H1 (cell line): ENCODE data around the gene CPXM2. TPM values are rescaled to one million over a fixed set of nuclear protein-coding genes. Genes with fewer than 3 reads are reported as not detected.

Source experiments
- CTCF ChIA-PET: fragments of 300-600 bp; sonication (Branson Sonifier 250); formaldehyde crosslinking; loops from one replicate; lab custom pipeline; 2021; ENCODE audit not compliant: partially characterized antibody; lab: Charles Lee
- POLR2A ChIA-PET: fragments of 300-600 bp; sonication (Branson Sonifier 250); formaldehyde crosslinking; loops from one replicate; lab custom pipeline; 2021; ENCODE audit warnings: inconsistent platforms; ENCODE audit not compliant: partially characterized antibody; lab: Charles Lee
- DNase-seq, 2 experiments: peaks; one replicate each; pipeline versions ENCODE4 v3.0.0 to v3.0.0-alpha.2; 2010 to 2022; ENCODE audit warnings: low spot score in 2 of 2, low read depth in 1 of 2, mixed read lengths in 1 of 2
- FAIRE-seq: peaks from 2 replicates; lab custom pipeline; 2011; peaks lifted over from hg19 to GRCh38; lab: Jason Lieb, UNC
- H2AFZ ChIP-seq: 2 replicates; pipeline ENCODE4 v1.8.1; 2012; ENCODE audit warnings: low read length, inconsistent platforms
- H2AK5ac ChIP-seq: 2 replicates; pipeline ENCODE4 v1.6.1; 2013; ENCODE audit warnings: low read depth, low read length
- H2BK120ac ChIP-seq: replicated peaks from 2 replicates; pipeline ENCODE3; 2013; ENCODE audit warnings: low read depth, low read length, inconsistent platforms
- H2BK12ac ChIP-seq: 2 replicates; pipeline ENCODE4 v1.6.1; 2013; ENCODE audit warnings: low read depth, low read length
- H2BK15ac ChIP-seq: 2 replicates; pipeline ENCODE4 v1.6.1; 2013; ENCODE audit warnings: low read length
- H2BK20ac ChIP-seq: 2 replicates; pipeline ENCODE4 v1.6.1; 2013; ENCODE audit warnings: low read length
- H2BK5ac ChIP-seq: 2 replicates; pipeline ENCODE4 v1.6.1; 2013; ENCODE audit warnings: low read depth, low read length
- H3K14ac ChIP-seq: 2 replicates; pipeline ENCODE4 v1.6.1; 2013; ENCODE audit warnings: inconsistent platforms; ENCODE audit not compliant: insufficient read length
- H3K18ac ChIP-seq: 2 replicates; pipeline ENCODE4 v1.6.1; 2013; ENCODE audit warnings: low read length; ENCODE audit errors: extremely low read depth
- H3K23ac ChIP-seq: 2 replicates; pipeline ENCODE4 v1.6.1; 2013; ENCODE audit warnings: inconsistent platforms; ENCODE audit not compliant: insufficient read length
- H3K23me2 ChIP-seq: 2 replicates; pipeline ENCODE4 v1.6.1; 2013; ENCODE audit warnings: low read depth, low read length
- H3K27ac ChIP-seq: 2 replicates; pipeline ENCODE4 v1.6.1; 2011; ENCODE audit warnings: low read depth, low read length, inconsistent platforms
- H3K27me3 ChIP-seq, 4 experiments: replicated peaks in 1 of 4; 1 replicate in 1 of 4; 2 replicates in 3 of 4; pipeline versions ENCODE4 v1.6.1 to v1.8.1; 2011 to 2013; ENCODE audit warnings: low read length in 3 of 4, mild to moderate bottlenecking in 3 of 4, inconsistent platforms in 2 of 4, mixed read lengths in 2 of 4, moderate library complexity in 1 of 4; ENCODE audit not compliant: control insufficient read depth in 3 of 4, insufficient read depth in 3 of 4; ENCODE audit errors: extremely low read depth in 1 of 4
- H3K36me3 ChIP-seq, 4 experiments: 2 replicates each; pipeline versions ENCODE4 v1.6.1 to v1.8.1; 2011 to 2013; ENCODE audit warnings: mild to moderate bottlenecking in 4 of 4, low read length in 3 of 4, moderate library complexity in 2 of 4, control low read depth in 1 of 4, inconsistent platforms in 1 of 4; ENCODE audit not compliant: insufficient read depth in 4 of 4, control insufficient read depth in 2 of 4
- H3K4ac ChIP-seq: replicated peaks from 2 replicates; pipeline ENCODE3; 2013; ENCODE audit warnings: low read length, low read depth, mixed read lengths, inconsistent platforms; ENCODE audit not compliant: insufficient read length
- H3K4me1 ChIP-seq, 4 experiments: replicated peaks in 1 of 4; 1 replicate in 1 of 4; 2 replicates in 3 of 4; pipeline versions ENCODE4 v1.6.1 to v1.8.1; 2011 to 2013; ENCODE audit warnings: low read length in 3 of 4, inconsistent platforms in 2 of 4, mixed read lengths in 1 of 4; ENCODE audit not compliant: insufficient read depth in 4 of 4, control insufficient read depth in 3 of 4
- H3K4me2 ChIP-seq, 2 experiments: 2 replicates each; pipeline versions ENCODE4 v1.6.1 to v1.8.1; 2011 to 2013; ENCODE audit warnings: low read depth in 2 of 2, low read length in 2 of 2, control low read depth in 1 of 2, inconsistent platforms in 1 of 2, mild to moderate bottlenecking in 1 of 2; ENCODE audit not compliant: insufficient read depth in 1 of 2
- H3K4me3 ChIP-seq, 4 experiments: fragments of 200-600, 300-600 bp in 1 of 4; sonication (generic), shearing (Covaris generic), sonication (Bioruptor Twin) in 1 of 4; 2 replicates each; pipeline versions ENCODE4 v1.5.1 to v1.8.1; 2011 to 2016; ENCODE audit warnings: low read length in 4 of 4, low read depth in 3 of 4, control low read depth in 2 of 4, inconsistent platforms in 2 of 4, mild to moderate bottlenecking in 2 of 4, mixed read lengths in 1 of 4, moderate library complexity in 1 of 4; ENCODE audit not compliant: insufficient read depth in 2 of 4; ENCODE audit errors: extremely low read depth in 1 of 4
- H3K56ac ChIP-seq: replicated peaks from 2 replicates; pipeline ENCODE3; 2013; ENCODE audit warnings: low read depth, mild to moderate bottlenecking, mixed read lengths, low read length, inconsistent platforms; ENCODE audit not compliant: insufficient read length
- H3K79me1 ChIP-seq: 2 replicates; pipeline ENCODE4 v1.6.1; 2013; ENCODE audit warnings: low read depth, low read length, control low read depth
- H3K79me2 ChIP-seq, 2 experiments: 2 replicates each; pipeline versions ENCODE4 v1.6.1 to v1.8.1; 2012 to 2013; ENCODE audit warnings: low read length in 2 of 2, mild to moderate bottlenecking in 2 of 2, inconsistent platforms in 1 of 2; ENCODE audit not compliant: insufficient read depth in 2 of 2, control insufficient read depth in 1 of 2
- H3K9ac ChIP-seq, 4 experiments: replicated peaks in 1 of 4; 1 replicate in 1 of 4; 2 replicates in 3 of 4; pipeline versions ENCODE4 v1.6.1 to v1.8.1; 2011 to 2013; ENCODE audit warnings: low read depth in 3 of 4, low read length in 3 of 4, control low read depth in 2 of 4, mild to moderate bottlenecking in 2 of 4, moderate library complexity in 2 of 4, inconsistent platforms in 1 of 4; ENCODE audit errors: extremely low read depth in 1 of 4
- H3K9me3 ChIP-seq, 2 experiments: 2 replicates each; pipeline versions ENCODE4 v1.6.1 to v1.8.1; 2012 to 2013; ENCODE audit warnings: mild to moderate bottlenecking in 2 of 2, moderate library complexity in 2 of 2, control low read depth in 1 of 2, inconsistent platforms in 1 of 2, low read depth in 1 of 2, low read length in 1 of 2, mixed read lengths in 1 of 2; ENCODE audit not compliant: insufficient read depth in 2 of 2
- H4K20me1 ChIP-seq, 2 experiments: replicated peaks in 1 of 2; 2 replicates each; pipeline versions ENCODE3 to v1.8.1; 2011 to 2013; ENCODE audit warnings: inconsistent platforms in 2 of 2, low read length in 2 of 2, mild to moderate bottlenecking in 1 of 2; ENCODE audit not compliant: insufficient read depth in 2 of 2, control insufficient read depth in 1 of 2
- H4K5ac ChIP-seq: 2 replicates; pipeline ENCODE4 v1.6.1; 2013; ENCODE audit warnings: low read length, low read depth, mixed read lengths, inconsistent platforms; ENCODE audit not compliant: insufficient read length
- H4K8ac ChIP-seq: 2 replicates; pipeline ENCODE4 v1.8.0; 2013; ENCODE audit warnings: mild to moderate bottlenecking, moderate library complexity, low read length, inconsistent platforms; ENCODE audit not compliant: insufficient read depth; ENCODE audit errors: extremely low read depth
- H4K91ac ChIP-seq: replicated peaks from 2 replicates; pipeline ENCODE3; 2013; ENCODE audit warnings: low read length, mixed read lengths, inconsistent platforms; ENCODE audit not compliant: insufficient read length
- CTBP2 ChIP-seq: IDR thresholded peaks from 2 replicates; pipeline ENCODE4 v1.7.0; 2011; ENCODE audit warnings: borderline replicate concordance, mild to moderate bottlenecking, moderate library complexity, mixed read lengths, low read length; ENCODE audit not compliant: insufficient read depth, insufficient read length
- CTCF ChIP-seq, 3 experiments: IDR thresholded peaks; 1 replicate in 2 of 3; 2 replicates in 1 of 3; pipeline versions ENCODE4 v1.5.1 to v1.6.1; 2011; ENCODE audit warnings: low read length in 3 of 3, mild to moderate bottlenecking in 3 of 3, inconsistent platforms in 2 of 3, low read depth in 1 of 3, moderate library complexity in 1 of 3; ENCODE audit not compliant: insufficient read depth in 1 of 3; ENCODE audit errors: control extremely low read depth in 1 of 3
- WGBS, 2 experiments: shearing (Covaris generic) in 1 of 2; methylation state at CpG; one replicate each; pipeline versions ENCODE4 v1.1.6 to v1.1.7; 2013 to 2015; ENCODE audit warnings: low lambda C conversion rate in 2 of 2, mixed read lengths in 2 of 2, inconsistent platforms in 1 of 2, low coverage in 1 of 2, missing lambda C conversion rate in 1 of 2; ENCODE audit not compliant: insufficient replicate concordance in 2 of 2, insufficient coverage in 1 of 2, insufficient read length in 1 of 2; ENCODE audit errors: extremely low coverage in 1 of 2, missing lambda C conversion rate in 1 of 2; 5-methylcytosine and 5-hydroxymethylcytosine counted together
- polyA plus RNA-seq, 7 experiments: library from polyadenylated mRNA; depleted of rRNA in 3 of 7; stranded (reverse) in 5 of 7; unstranded in 2 of 7; fragments of >200 nt in 5 of 7; fragments of 200-250 nt in 2 of 7; gene quantifications; 1 replicate in 5 of 7; 2 replicates in 1 of 7; 4 replicates in 1 of 7; pipeline versions ENCODE4 v1.2.1 to v1.2.3, GENCODE V29; 2011 to 2013; ENCODE audit warnings: missing spikeins in 2 of 7, mixed read lengths in 2 of 7
- total RNA-seq: library from RNA; stranded (reverse); fragmentation: NEBNext Ultra II Directional; extraction: Animal tissue kit (Norgen Biotek cat#: 25700); gene quantifications from 2 replicates; pipeline ENCODE4 v1.2.1, GENCODE V29; 2021
- TF ChIP-seq, protein P1 (sequence below): IDR thresholded peaks from 2 replicates; pipeline ENCODE4 v1.6.1; 2012; ENCODE audit warnings: inconsistent platforms

The CPXM2 gene
- total and polyA plus RNA-seq, 2 of the 8 experiments (the other 6 are each of a cell fraction or from before 2014, with no cell fraction given) = 2.4 to 2.9 TPM

GRCh38 chr10:123761666-123762230, 129.9 kb downstream of the CPXM2 start:
- CTCF ChIA-PET = interaction anchor here (1.0 to 1.7 kb wide), 3 partner anchors 10 to 81 kb away, joined by 3 read pairs; no protein-coding TSS in a partner anchor
- 87% methylated on average over 17 of the region's 23 CpGs; no CpG with 5 or more reads in 1 of the 2 experiments for WGBS, 2 experiments
- H3K36me3 ChIP-seq = no peaks in the 10 kb centered on the region

More at GRCh38 chr10:123761666-123762230, 129.9 kb downstream of the CPXM2 start:
- no peak for FAIRE-seq
- H3K23ac ChIP-seq = no peak overlapping the region
- H3K4me1 ChIP-seq = peaks cover 0 to 11% (median 1%) of the 10 kb centered on the region in 4 experiments; a peak in 5 of 7 replicates
- no peak overlapping the region for H3K56ac ChIP-seq
- H3K9me3 ChIP-seq = no peaks in the 10 kb centered on the region
- H2BK12ac ChIP-seq = no peak overlapping the region
- no peak overlapping the region for H2AK5ac ChIP-seq
- 0 out of 2 replicates have a peak overlapping the region, but pooled peaks have one; percentile 32 for H2BK20ac ChIP-seq
- no peaks in the 10 kb centered on the region for H4K20me1 ChIP-seq
- no peak overlapping the region for H3K4me2 ChIP-seq
- H3K27ac ChIP-seq = no peak overlapping the region
- H3K4me3 ChIP-seq = no peak overlapping the region
- no peak overlapping the region for H2BK5ac ChIP-seq
- no peaks in the 10 kb centered on the region for H3K79me2 ChIP-seq
- no peaks in the 10 kb centered on the region for H3K79me1 ChIP-seq
- TF ChIP-seq CTCF (IDR thresholded peaks at IDR 0.05; ENCODE audit: control extremely low read depth in 1 of 3, insufficient read depth in 1 of 3, low read depth in 1 of 3, low read length in 3 of 3) (peak in 1 of 3 experiments; percentile 27; a peak in 1 of 4 replicates), CTBP2 (no peak)
- TF ChIP-seq, protein P1, sequence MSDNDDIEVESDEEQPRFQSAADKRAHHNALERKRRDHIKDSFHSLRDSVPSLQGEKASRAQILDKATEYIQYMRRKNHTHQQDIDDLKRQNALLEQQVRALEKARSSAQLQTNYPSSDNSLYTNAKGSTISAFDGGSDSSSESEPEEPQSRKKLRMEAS = 0 out of 2 replicates have a peak, but pooled peaks have one; percentile 42
- TF ChIP-seq, all 59 proteins: peak for 2
- Histone ChIP-seq H3K18ac (no peak overlapping the region), H3K27me3 (no peaks in the 10 kb centered on the region), H3K4ac (no peak overlapping the region), H3K23me2 (no peaks in the 10 kb centered on the region), H3K14ac (no peak overlapping the region), H2BK120ac (no peak overlapping the region), H4K8ac (peak overlapping the region; percentile 12; the same call in 1 of the 2 replicates), H2BK15ac (no peak overlapping the region), H4K91ac (no peak overlapping the region), H4K5ac (no peak overlapping the region), H3K9ac (no peak overlapping the region), H2AFZ (no peak overlapping the region)
- no peak for DNase-seq
- POLR2A ChIA-PET = interaction anchor here (0.5 kb wide), 1 partner anchor 19 kb away, joined by 5 read pairs; no protein-coding TSS in a partner anchor
